ENCODE data around the gene B4GALT3. TPM values are rescaled to one million over a fixed set of nuclear protein-coding genes. Genes with fewer than 3 reads are reported as not detected.

B4GALT3 gene
- total RNA-seq, 1 donor from 2014 or later, result 41.7 TPM

DNA sequence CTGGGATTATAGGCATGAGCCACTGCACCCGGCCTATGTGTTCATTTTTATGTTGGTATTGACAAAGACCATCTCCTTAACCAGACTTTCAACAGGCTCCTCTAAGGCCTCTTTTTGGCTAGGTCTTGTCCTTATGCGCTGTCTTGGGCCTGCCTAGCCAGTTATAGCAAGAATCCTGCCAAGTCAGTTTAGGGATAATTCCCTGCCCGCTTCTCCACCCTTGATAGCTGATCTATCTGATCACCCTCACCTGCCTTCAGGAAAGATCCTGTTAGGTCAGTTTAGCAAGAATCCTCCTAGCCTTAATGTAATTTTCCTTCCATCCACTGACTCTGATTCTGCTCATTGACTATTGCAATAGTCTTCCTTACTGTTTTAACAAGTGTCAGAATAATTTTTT, 2.4 kb upstream of the B4GALT3 start:
- ATAC-seq (ENCODE audit: low read depth) (no peak), DNase-seq (no peak)
- ChIA-PET POLR2A (interaction anchor here (0.6 to 4.1 kb wide), 6 partner anchors 8 to 201 kb away, joined by 3 to 49 read pairs (median 4); partner anchors contain the start of genes NDUFS2 and PPOX), CTCF (interaction anchor here (0.7 to 4.6 kb wide), 5 partner anchors 13 to 927 kb away, joined by 3 to 27 read pairs (median 6); partner anchors contain the start of genes NDUFS2 and TOMM40L)
- no peak overlapping the region for H3K4me3 Mint-ChIP-seq
- peaks cover 19% of the 10 kb centered on the region for H3K36me3 Mint-ChIP-seq (ENCODE audit: low read depth)
- peak overlapping the region; percentile 61 for H3K27ac Mint-ChIP-seq
- no peaks in the 10 kb centered on the region for H3K27me3 Mint-ChIP-seq
- H3K4me1 Mint-ChIP-seq, result peaks cover 79% of the 10 kb centered on the region
- intact Hi-C loops (cut with micrococcal nuclease), result no loop called here
- no peak for TF ChIP-seq CTCF (IDR thresholded peaks at IDR 0.05)
- no peaks in the 10 kb centered on the region for H3K9me3 Mint-ChIP-seq

DNA sequence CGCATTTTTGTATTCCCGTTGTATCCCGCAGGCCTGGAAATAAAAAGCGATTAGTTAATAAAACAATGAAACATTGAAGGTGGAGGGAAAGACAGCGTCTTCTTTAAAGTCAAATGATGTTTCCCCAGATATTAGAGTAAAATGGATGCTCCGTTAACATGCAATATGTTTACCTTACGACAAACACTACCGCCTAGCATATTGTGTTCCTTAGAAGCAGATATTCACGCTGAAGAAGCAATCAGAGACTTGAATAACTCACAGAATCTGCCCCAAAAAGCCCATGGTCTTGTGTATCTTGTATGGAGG, 583 bp upstream of the B4GALT3 start:
- ChIA-PET CTCF (interaction anchor here (1.0 to 2.8 kb wide), 3 partner anchors 8 to 181 kb away, joined by 3 to 18 read pairs (median 4); partner anchors contain the start of gene PPOX), POLR2A (interaction anchor here (0.6 to 4.3 kb wide), 16 partner anchors 8 to 222 kb away, joined by 3 to 42 read pairs (median 6); partner anchors contain the start of genes DEDD, F11R, NDUFS2 and PPOX)
- DNase-seq, result no peak
- Mint-ChIP-seq H3K27ac (peak overlapping the region; percentile 99), H3K36me3 (ENCODE audit: low read depth) (peaks cover 37% of the 10 kb centered on the region), H3K4me3 (peak overlapping the region; percentile 99), H3K9me3 (no peaks in the 10 kb centered on the region), H3K27me3 (no peaks in the 10 kb centered on the region), H3K4me1 (peaks cover 67% of the 10 kb centered on the region)
- no peak for ATAC-seq (ENCODE audit: low read depth)
- TF ChIP-seq CTCF (IDR thresholded peaks at IDR 0.05), result no peak
- intact Hi-C loops (cut with micrococcal nuclease), result loop anchor here (1.0 kb wide), 5 partner anchors 7 to 47 kb away; partner anchors contain the start of genes DEDD and PPOX

DNA sequence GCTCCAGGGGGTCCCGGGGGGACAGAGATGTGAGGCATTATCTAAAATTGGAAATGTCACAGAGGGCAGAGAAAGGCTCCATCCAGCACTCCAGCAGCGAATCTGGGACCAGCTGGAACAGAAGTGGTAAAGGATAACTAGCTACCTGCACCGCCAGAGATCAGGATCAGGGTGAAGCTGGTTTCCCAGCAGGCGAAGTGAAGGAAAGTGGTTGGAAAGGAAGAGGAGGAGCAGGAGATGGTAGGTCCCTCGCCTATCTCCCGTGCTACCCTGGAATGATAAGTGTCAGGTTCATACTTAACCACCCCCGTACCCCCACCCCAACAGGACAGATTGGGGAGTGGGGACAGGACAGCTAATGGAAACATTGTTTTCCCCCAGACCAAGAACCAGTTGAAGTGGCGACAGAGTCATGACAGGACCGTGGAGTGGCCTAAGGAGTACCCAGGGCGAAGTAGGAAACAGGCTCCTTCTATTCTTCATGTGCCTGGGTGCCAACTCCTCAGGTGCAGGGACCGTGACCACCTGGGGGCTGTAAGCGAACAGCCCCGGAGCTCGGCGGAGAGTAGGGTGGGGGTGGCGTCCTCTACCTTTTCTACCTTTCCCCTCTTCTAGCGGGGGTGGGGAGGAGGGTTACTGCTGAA, 717 bp downstream of the B4GALT3 start:
- ATAC-seq (ENCODE audit: low read depth) (no peak), DNase-seq (no peak)
- intact Hi-C loops (cut with micrococcal nuclease), result loop anchor here (1.0 kb wide), 5 partner anchors 9 to 49 kb away; partner anchors contain the start of genes DEDD and PPOX
- ChIA-PET CTCF (interaction anchor here (0.8 to 2.8 kb wide), 3 partner anchors 11 to 205 kb away, joined by 3 to 18 read pairs (median 7); partner anchors contain the start of gene PPOX), POLR2A (interaction anchor here (0.6 to 4.3 kb wide), 15 partner anchors 10 to 469 kb away, joined by 3 to 42 read pairs (median 6); partner anchors contain the start of genes DEDD, NDUFS2, PPOX and TOMM40L)
- H3K36me3 Mint-ChIP-seq (ENCODE audit: low read depth), result peaks cover 50% of the 10 kb centered on the region
- H3K4me1 Mint-ChIP-seq, result peaks cover 57% of the 10 kb centered on the region
- no peak for TF ChIP-seq CTCF (IDR thresholded peaks at IDR 0.05)
- no peaks in the 10 kb centered on the region for H3K9me3 Mint-ChIP-seq
- peak overlapping the region; percentile 99 for H3K4me3 Mint-ChIP-seq
- no peaks in the 10 kb centered on the region for H3K27me3 Mint-ChIP-seq
- peak overlapping the region; percentile 99 for H3K27ac Mint-ChIP-seq

- H3K4me1 Mint-ChIP-seq, result peaks cover 53% of the 10 kb centered on the region
- intact Hi-C loops (cut with micrococcal nuclease), result no loop called here
- no peaks in the 10 kb centered on the region for H3K9me3 Mint-ChIP-seq
Observed at GRCh38 chr1:161175771-161176453, 1.4 kb downstream of the B4GALT3 start.

More at GRCh38 chr1:161175771-161176453, 1.4 kb downstream of the B4GALT3 start:
- no peak for ATAC-seq (ENCODE audit: low read depth)
- DNase-seq, result no peak
- no peaks in the 10 kb centered on the region for H3K27me3 Mint-ChIP-seq
- peak overlapping the region; percentile 99 for H3K27ac Mint-ChIP-seq
- ChIA-PET CTCF (interaction anchor here (0.8 to 2.8 kb wide), 3 partner anchors 10 to 206 kb away, joined by 3 to 18 read pairs (median 7); partner anchors contain the start of gene PPOX), POLR2A (interaction anchor here (1.0 to 4.3 kb wide), 10 partner anchors 10 to 469 kb away, joined by 3 to 42 read pairs (median 6); partner anchors contain the start of genes DEDD, NDUFS2, PPOX and UFC1)
- peaks cover 57% of the 10 kb centered on the region for H3K36me3 Mint-ChIP-seq (ENCODE audit: low read depth)
- no peak for TF ChIP-seq CTCF (IDR thresholded peaks at IDR 0.05)
- peak overlapping the region; percentile 99 for H3K4me3 Mint-ChIP-seq
